Measurements from ENCODE around the gene ATE1. TPM values are rescaled to one million over a fixed set of nuclear protein-coding genes. Genes with fewer than 3 reads are reported as not detected.
A peak's percentile ranks its signal among the peaks of the same experiment; 100 is the strongest.

Gene ATE1
- total RNA-seq, 1 donor from 2014 or later, result 22.6 TPM

DNA sequence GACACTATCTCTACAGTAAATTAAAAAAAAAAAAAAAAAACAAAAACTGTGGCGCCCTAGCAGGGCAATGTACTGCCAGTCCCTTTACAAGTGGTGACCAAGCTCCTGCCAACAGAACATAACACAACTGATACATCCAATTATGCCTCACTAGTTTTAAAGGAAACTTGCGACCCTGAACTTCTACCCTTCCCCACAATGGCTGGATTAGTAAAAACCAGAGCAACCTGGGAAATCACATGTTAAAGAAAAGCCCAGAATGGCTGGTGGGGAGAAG lies 16.5 kb downstream of the ATE1 start:
- Histone ChIP-seq H2AFZ (ENCODE audit: low read depth, low read length) (no peak overlapping the region), H3K27ac (ENCODE audit: low read depth, low read length) (peak overlapping the region; percentile 42), H3K4me1 (ENCODE audit: insufficient read depth, low read length) (no peaks in the 10 kb centered on the region), H3K9ac (ENCODE audit: low read length) (no peak overlapping the region), H3K9me3 (ENCODE audit: insufficient read depth, low read depth, low read length) (no peaks in the 10 kb centered on the region), H3K4me2 (ENCODE audit: low read length) (no peak overlapping the region), H3K36me3 (ENCODE audit: insufficient read depth, low read length) (peaks cover 5% of the 10 kb centered on the region), H4K20me1 (ENCODE audit: insufficient read depth, low read length) (no peaks in the 10 kb centered on the region), H3K4me3 (ENCODE audit: insufficient read depth, low read depth, low read length) (no peak overlapping the region), H3K79me2 (ENCODE audit: insufficient read depth, low read length) (no peaks in the 10 kb centered on the region), H3K27me3 (ENCODE audit: insufficient read depth, low read length) (no peaks in the 10 kb centered on the region)
- peaks cover 10% of the 10 kb centered on the region for H3K36me3 Mint-ChIP-seq (ENCODE audit: low read depth, unreplicated experiment)
- FAIRE-seq (no peak), DNase-seq (ENCODE audit: low read depth) (no peak)
- H3K4me3 Mint-ChIP-seq (ENCODE audit: unreplicated experiment), result no peak overlapping the region
- H3K27ac Mint-ChIP-seq (ENCODE audit: unreplicated experiment), result peak overlapping the region; percentile 71
- TF ChIP-seq, protein P1, sequence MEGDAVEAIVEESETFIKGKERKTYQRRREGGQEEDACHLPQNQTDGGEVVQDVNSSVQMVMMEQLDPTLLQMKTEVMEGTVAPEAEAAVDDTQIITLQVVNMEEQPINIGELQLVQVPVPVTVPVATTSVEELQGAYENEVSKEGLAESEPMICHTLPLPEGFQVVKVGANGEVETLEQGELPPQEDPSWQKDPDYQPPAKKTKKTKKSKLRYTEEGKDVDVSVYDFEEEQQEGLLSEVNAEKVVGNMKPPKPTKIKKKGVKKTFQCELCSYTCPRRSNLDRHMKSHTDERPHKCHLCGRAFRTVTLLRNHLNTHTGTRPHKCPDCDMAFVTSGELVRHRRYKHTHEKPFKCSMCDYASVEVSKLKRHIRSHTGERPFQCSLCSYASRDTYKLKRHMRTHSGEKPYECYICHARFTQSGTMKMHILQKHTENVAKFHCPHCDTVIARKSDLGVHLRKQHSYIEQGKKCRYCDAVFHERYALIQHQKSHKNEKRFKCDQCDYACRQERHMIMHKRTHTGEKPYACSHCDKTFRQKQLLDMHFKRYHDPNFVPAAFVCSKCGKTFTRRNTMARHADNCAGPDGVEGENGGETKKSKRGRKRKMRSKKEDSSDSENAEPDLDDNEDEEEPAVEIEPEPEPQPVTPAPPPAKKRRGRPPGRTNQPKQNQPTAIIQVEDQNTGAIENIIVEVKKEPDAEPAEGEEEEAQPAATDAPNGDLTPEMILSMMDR (IDR thresholded peaks at IDR 0.05; ENCODE audit: insufficient read depth, low read depth, low read length), result no peak
- TF ChIP-seq EZH2 (IDR thresholded peaks at IDR 0.05; ENCODE audit: insufficient read depth, low read length), result no peak
- H3K9me3 Mint-ChIP-seq (ENCODE audit: unreplicated experiment), result no peaks in the 10 kb centered on the region
- H3K27me3 Mint-ChIP-seq (ENCODE audit: low read depth, unreplicated experiment), result no peaks in the 10 kb centered on the region
- H3K4me1 Mint-ChIP-seq (ENCODE audit: low read depth, unreplicated experiment), result peaks cover 4% of the 10 kb centered on the region

- H3K36me3 Mint-ChIP-seq (ENCODE audit: low read depth, unreplicated experiment), result peaks cover 7% of the 10 kb centered on the region
- FAIRE-seq (no peak), DNase-seq (ENCODE audit: low read depth) (peak; percentile 46)
- no peaks in the 10 kb centered on the region for H3K4me1 ChIP-seq (ENCODE audit: insufficient read depth, low read length)
- H2AFZ ChIP-seq (ENCODE audit: low read depth, low read length), result no peak overlapping the region
- no peak overlapping the region for H3K4me3 ChIP-seq (ENCODE audit: insufficient read depth, low read depth, low read length)
- peaks cover 5% of the 10 kb centered on the region for H3K36me3 ChIP-seq (ENCODE audit: insufficient read depth, low read length)
- no peak for TF ChIP-seq EZH2 (IDR thresholded peaks at IDR 0.05; ENCODE audit: insufficient read depth, low read length)
- TF ChIP-seq, protein P1 (IDR thresholded peaks at IDR 0.05; ENCODE audit: insufficient read depth, low read depth, low read length), result no peak
- no peak overlapping the region for H3K4me3 Mint-ChIP-seq (ENCODE audit: unreplicated experiment)
- no peaks in the 10 kb centered on the region for H3K27me3 Mint-ChIP-seq (ENCODE audit: low read depth, unreplicated experiment)
- no peaks in the 10 kb centered on the region for H3K27me3 ChIP-seq (ENCODE audit: insufficient read depth, low read length)
- no peaks in the 10 kb centered on the region for H4K20me1 ChIP-seq (ENCODE audit: insufficient read depth, low read length)
- H3K27ac Mint-ChIP-seq (ENCODE audit: unreplicated experiment), result peak overlapping the region; percentile 71
- no peak overlapping the region for H3K4me2 ChIP-seq (ENCODE audit: low read length)
- H3K27ac ChIP-seq (ENCODE audit: low read depth, low read length), result peak overlapping the region; percentile 42
- no peaks in the 10 kb centered on the region for H3K9me3 ChIP-seq (ENCODE audit: insufficient read depth, low read depth, low read length)
- H3K4me1 Mint-ChIP-seq (ENCODE audit: low read depth, unreplicated experiment), result peaks cover 4% of the 10 kb centered on the region
- H3K9ac ChIP-seq (ENCODE audit: low read length), result no peak overlapping the region
- H3K79me2 ChIP-seq (ENCODE audit: insufficient read depth, low read length), result no peaks in the 10 kb centered on the region
- H3K9me3 Mint-ChIP-seq (ENCODE audit: unreplicated experiment), result no peaks in the 10 kb centered on the region
Observed at GRCh38 chr10:121910673-121911420, 17.0 kb downstream of the ATE1 start.

GRCh38 chr10:121904888-121905287 lies 22.9 kb downstream of the ATE1 start:
- Histone ChIP-seq H3K4me2 (ENCODE audit: low read length) (no peak overlapping the region), H4K20me1 (ENCODE audit: insufficient read depth, low read length) (no peaks in the 10 kb centered on the region), H3K9me3 (ENCODE audit: insufficient read depth, low read depth, low read length) (no peaks in the 10 kb centered on the region), H3K4me3 (ENCODE audit: insufficient read depth, low read depth, low read length) (no peak overlapping the region), H3K9ac (ENCODE audit: low read length) (no peak overlapping the region), H3K27me3 (ENCODE audit: insufficient read depth, low read length) (no peaks in the 10 kb centered on the region), H3K4me1 (ENCODE audit: insufficient read depth, low read length) (no peaks in the 10 kb centered on the region), H3K79me2 (ENCODE audit: insufficient read depth, low read length) (no peaks in the 10 kb centered on the region), H3K36me3 (ENCODE audit: insufficient read depth, low read length) (no peaks in the 10 kb centered on the region), H3K27ac (ENCODE audit: low read depth, low read length) (no peak overlapping the region), H2AFZ (ENCODE audit: low read depth, low read length) (no peak overlapping the region)
- H3K4me3 Mint-ChIP-seq (ENCODE audit: unreplicated experiment), result no peak overlapping the region
- H3K9me3 Mint-ChIP-seq (ENCODE audit: unreplicated experiment), result no peaks in the 10 kb centered on the region
- peaks cover 4% of the 10 kb centered on the region for H3K36me3 Mint-ChIP-seq (ENCODE audit: low read depth, unreplicated experiment)
- H3K4me1 Mint-ChIP-seq (ENCODE audit: low read depth, unreplicated experiment), result no peaks in the 10 kb centered on the region
- FAIRE-seq, result no peak
- H3K27me3 Mint-ChIP-seq (ENCODE audit: low read depth, unreplicated experiment), result no peaks in the 10 kb centered on the region
- H3K27ac Mint-ChIP-seq (ENCODE audit: unreplicated experiment), result no peak overlapping the region
- TF ChIP-seq EZH2 (IDR thresholded peaks at IDR 0.05; ENCODE audit: insufficient read depth, low read length), result no peak
- TF ChIP-seq, protein P1 (IDR thresholded peaks at IDR 0.05; ENCODE audit: insufficient read depth, low read depth, low read length), result no peak
- no peak for DNase-seq (ENCODE audit: low read depth)
